ENCODE data around the gene MPHOSPH9. TPM values are rescaled to one million over a fixed set of nuclear protein-coding genes. Genes with fewer than 3 reads are reported as not detected.

Gene MPHOSPH9
- total and polyA plus RNA-seq, 2 donors (not counting 3 experiments of a cell fraction or from before 2014, with no cell fraction given), result 7.8 to 42.4 TPM

- Histone ChIP-seq H3K27me3 (ENCODE audit: control insufficient read depth in 2 of 2, insufficient read depth in 2 of 2, low read length in 2 of 2) (no peaks in the 10 kb centered on the region), H3K36me3 (ENCODE audit: control insufficient read depth in 2 of 2, extremely low read depth in 1 of 2, insufficient read depth in 2 of 2, low read length in 2 of 2) (no peaks in the 10 kb centered on the region), H3K9ac (replicated peaks; ENCODE audit: extremely low read depth, insufficient read depth, low read length) (peak overlapping the region; percentile 65), H3K9me3 (replicated peaks; ENCODE audit: control insufficient read depth, insufficient read depth, low read length) (no peaks in the 10 kb centered on the region), H2AFZ (ENCODE audit: low read depth, low read length) (peak overlapping the region; percentile 93), H3K9me1 (replicated peaks; ENCODE audit: control insufficient read depth, extremely low read depth, insufficient read depth, low read length) (no peaks in the 10 kb centered on the region), H3K27ac (ENCODE audit: insufficient read depth, low read depth, low read length) (no peak overlapping the region), H3K4me1 (ENCODE audit: control insufficient read depth, extremely low read depth, insufficient read depth, low read length) (peaks cover 14% of the 10 kb centered on the region), H3K4me3 (replicated peaks in 1 of 3; ENCODE audit: insufficient read depth in 1 of 3, low read depth in 1 of 3, low read length in 3 of 3) (peak overlapping the region; percentile 40 to 61 (median 56)), H3K79me2 (ENCODE audit: control insufficient read depth, insufficient read depth, low read length) (peaks cover 9% of the 10 kb centered on the region), H4K20me1 (replicated peaks; ENCODE audit: control insufficient read depth, extremely low read depth, insufficient read depth, low read length) (no peaks in the 10 kb centered on the region), H3K4me2 (ENCODE audit: insufficient read depth, low read length) (peak overlapping the region; percentile 51)
- DNase-seq (ENCODE audit: low read depth, low spot score) (no peak), FAIRE-seq (no peak)
- dilution Hi-C loops (cut with MboI; ENCODE audit: extremely low pct_ligation_motif_present, low sequenced_read_pairs), result no loop called here
- TF ChIP-seq GATA2 (IDR thresholded peaks at IDR 0.05; ENCODE audit: insufficient read depth, insufficient read length, low read depth, low read length) (no peak), FOS (IDR thresholded peaks at IDR 0.05; ENCODE audit: borderline replicate concordance, insufficient read depth, low read length) (no peak), MYC (IDR thresholded peaks at IDR 0.05; ENCODE audit: low read depth, low read length) (no peak), EZH2 (IDR thresholded peaks at IDR 0.05; ENCODE audit: borderline replicate concordance, low read depth, low read length, severe bottlenecking) (no peak), MAX (IDR thresholded peaks at IDR 0.05; ENCODE audit: insufficient read depth, insufficient read length) (no peak), JUN (IDR thresholded peaks at IDR 0.05; ENCODE audit: borderline replicate concordance, insufficient read depth, insufficient read length, low read depth) (no peak), POLR2A (IDR thresholded peaks at IDR 0.05; ENCODE audit: low read depth, low read length) (no peak), POLR2AphosphoS5 (IDR thresholded peaks at IDR 0.05; ENCODE audit: insufficient read depth, low read depth, low read length) (no peak), CTCF (IDR thresholded peaks at IDR 0.05; ENCODE audit: extremely low read depth in 1 of 2, insufficient read depth in 1 of 2, low read depth in 1 of 2, low read length in 2 of 2) (no peak)
- POLR2A ChIA-PET, result interaction anchor here (1.8 kb wide), 1 partner anchor 83 kb away, joined by 5 read pairs; the partner anchor contains the start of genes MPHOSPH9 and MTRFR
- CTCF ChIA-PET, result interaction anchor here (0.9 to 7.2 kb wide), 6 partner anchors 15 to 106 kb away, joined by 4 to 108 read pairs (median 5); no protein-coding TSS in a partner anchor
- intact Hi-C loops (cut with micrococcal nuclease), result loop anchor here (2.0 to 5.0 kb wide), 3 partner anchors 45 to 175 kb away; partner anchors contain the start of genes MPHOSPH9, MTRFR and OGFOD2
- BruUV-seq (replicated peaks), result no TSS peak
Measured at GRCh38 chr12:123149501-123150274, 83.3 kb downstream of the MPHOSPH9 start.
